Inflammatory macrophage (primary cell): ENCODE data around the gene FAM110D.
A peak's percentile ranks its signal among the peaks of the same experiment; 100 is the strongest.

Source experiments
- DNase-seq, 2 donors: peaks; one replicate each; pipeline ENCODE4 v3.0.0-alpha.2; 2020 to 2022

Gene FAM110D

DNA sequence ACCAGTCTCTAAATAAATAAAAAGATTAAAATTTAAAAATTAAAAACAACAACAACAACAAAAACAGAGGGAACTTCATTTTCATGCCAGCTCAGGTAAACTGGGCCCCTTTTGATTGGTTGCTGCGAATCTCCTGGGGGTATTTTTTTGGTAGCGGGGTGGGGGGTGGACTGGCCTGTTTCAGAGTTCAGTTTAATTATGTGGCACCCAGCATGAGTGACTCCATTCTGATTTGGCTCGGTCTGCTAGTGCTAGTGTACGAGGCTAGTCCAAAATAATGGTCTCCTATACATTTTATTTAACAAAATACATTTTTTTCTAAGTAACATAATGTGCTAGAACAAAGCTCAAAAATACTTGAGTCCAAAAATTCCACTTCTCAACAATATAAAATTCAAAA, 29.1 kb upstream of the FAM110D start:
- no peak for DNase-seq

DNA sequence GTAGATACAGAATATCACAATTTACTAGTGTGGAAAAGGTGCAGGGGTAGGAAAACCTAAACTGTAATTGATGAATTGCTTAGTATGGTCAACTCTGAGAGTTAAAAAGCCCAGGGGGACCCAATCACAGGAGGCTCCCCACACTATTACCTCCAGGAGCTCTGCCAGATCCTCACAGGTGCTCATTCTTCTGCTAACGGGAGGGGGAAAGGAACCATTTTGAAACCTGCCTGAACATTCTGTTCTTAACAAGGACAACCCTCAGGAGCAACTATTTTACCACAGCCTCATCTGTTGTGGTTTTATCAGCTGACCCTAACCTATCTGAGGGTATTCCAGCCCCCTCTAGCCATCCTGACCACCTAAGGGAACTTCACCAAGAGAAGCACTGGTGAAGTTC, 28.2 kb upstream of the FAM110D start:
- DNase-seq = no peak

DNA sequence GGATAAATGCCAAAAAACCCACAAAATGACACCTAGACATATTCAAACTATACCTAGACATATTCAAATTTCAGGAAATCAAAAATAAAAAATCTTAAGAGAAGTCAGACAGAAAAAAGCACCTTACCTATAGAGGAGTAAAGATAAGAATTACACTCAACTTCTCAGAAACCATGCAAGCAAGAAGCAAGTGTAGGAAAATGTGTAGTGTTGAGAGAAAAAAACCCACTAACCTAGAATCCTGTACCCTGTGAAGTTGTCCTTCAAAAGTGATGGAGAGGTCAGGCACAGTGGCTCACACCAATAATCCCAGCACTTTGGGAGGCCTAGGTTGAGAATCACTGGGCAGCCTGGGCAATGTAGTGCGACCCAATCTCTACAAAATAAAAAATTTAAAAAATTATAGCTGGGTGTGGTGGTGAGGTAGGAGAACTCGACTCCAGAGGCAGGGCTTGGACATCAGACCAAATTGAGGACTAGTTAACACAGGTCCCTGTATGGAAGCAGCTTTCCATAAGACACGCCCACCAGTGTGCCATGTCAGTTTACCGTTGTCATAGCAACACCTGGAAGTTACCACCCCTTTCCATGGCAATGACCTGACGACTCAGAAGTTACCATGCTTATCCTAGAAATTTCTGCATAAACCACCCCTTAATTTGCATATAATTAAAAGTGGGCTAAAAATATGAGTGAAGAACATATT, 26.6 kb upstream of the FAM110D start:
- no peak for DNase-seq

DNA sequence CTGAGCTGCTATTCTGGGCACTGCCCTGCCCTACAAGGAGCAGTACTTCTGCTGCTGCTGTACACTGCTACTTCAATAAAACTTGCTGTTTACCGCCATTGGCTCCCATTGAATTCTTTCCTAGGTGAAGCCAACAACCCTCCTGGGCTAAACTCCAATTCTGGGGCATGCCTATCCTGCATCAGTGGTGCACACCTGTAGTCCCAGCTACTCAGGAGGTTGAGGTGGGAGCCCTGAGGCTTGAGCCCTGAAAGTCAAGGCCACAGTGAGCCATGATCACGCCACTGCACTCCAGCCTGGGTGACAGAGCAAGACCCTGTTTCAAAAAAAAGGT, 26.1 kb upstream of the FAM110D start:
- DNase-seq = no peak

DNA sequence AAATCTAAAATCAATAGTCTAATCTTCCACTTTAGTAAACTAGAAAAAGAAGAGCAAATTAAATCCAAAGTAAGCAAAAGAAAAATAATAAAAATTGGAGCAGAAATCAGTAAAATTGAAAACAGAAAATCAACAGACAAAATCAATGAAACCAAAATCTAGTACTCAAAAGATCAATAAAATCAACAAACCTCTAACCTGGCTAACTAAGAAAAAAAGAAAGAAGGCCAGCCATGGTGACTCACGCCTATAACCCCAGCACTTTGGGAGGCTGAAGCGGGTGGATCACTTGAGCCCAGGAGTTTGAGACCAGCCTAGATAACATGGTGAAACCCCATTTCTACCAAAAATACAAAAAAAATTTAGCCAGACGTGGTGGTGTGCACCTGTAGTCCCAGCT, 24.4 kb upstream of the FAM110D start:
- DNase-seq = no peak

DNA sequence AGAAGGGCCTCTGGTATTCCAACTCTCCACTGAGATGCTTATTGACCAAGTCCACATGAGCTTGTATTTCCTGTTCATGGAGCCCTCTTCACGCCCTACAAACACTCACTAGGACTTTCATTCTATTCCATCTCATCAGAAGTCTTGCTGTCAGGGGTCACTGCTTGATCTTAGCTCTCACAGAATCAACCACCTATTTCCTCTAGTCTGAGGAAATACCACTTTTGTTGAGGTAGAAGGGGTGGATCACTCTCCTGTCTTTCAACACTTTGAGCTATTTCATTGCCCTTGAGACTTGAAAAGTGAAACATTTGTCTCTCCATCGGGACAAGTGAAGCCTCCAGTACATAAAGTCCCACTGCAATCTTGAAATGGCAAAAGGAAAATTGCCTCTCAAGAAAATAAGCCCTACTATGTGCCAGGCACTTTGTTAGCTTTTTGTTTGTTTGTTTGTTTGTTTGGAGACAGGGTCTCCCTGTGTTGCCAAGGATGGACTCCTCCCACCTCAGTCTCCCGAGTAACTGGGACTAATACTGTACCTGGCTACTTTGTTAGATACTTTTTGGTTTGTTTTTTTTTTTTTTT, 19.8 kb upstream of the FAM110D start:
- DNase-seq = no peak

DNA sequence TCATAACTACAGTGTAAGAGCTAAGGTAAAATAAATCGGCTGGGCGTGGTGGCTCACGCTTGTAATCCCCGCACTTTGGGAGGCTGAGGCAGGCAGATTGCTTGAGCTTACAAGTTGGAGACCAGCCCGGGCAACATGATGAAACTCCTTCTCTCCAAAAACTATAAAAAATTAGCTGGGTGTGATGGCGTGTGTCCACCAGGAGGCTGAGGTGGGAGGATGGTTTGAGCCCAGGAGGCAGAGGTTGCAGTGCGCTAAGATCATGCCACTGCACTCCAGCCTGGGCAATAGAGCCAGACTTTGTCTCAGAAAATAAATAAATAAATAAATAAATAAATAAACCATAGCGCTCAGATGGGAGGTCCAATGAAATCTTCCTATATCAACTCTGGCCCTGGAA, 16.7 kb upstream of the FAM110D start:
- DNase-seq = no peak

DNA sequence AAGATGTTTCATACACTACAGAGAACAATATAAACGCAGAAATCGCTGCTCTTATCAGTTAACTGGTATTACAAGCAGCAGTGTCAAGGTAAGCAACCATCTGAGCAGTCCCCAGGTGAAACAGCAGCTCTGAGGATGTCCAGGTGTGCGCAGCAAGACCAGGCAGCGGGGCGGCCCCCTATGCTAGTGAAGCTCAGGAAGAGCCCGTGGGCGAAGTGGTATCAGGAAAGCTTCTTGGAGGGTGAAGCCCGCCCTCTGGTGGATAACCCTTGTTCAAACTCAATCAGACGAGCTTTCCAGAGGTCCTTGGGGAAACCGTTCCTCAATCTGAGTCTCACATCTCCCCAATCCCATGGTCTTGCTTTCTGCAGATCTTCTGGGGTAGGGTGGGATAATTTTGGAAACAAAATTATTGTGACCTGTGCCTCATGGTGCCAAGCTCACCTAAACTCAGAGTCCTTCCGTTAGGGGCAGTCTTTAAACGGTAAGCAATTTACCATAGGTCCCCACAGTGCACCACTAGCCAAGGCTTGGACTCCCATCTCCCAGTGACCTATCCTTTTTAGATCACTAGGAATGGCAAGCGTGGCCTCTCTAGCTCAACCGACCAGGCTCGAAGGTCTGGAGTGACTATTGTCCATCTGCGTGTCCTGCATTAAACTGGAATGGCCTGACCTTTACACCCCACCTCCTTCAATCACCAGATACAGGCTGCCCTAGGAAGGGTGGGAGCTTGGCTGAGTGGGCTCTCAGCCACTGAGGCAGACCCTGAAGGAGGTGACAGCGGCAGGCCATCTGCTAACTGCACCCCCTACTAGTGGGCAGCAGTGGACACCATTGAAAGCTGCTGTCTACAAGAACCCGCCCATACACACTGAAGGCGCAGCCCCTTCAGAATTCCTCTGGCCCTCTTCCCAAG, 13.6 kb upstream of the FAM110D start:
- DNase-seq = peak; percentile 85 to 87

DNA sequence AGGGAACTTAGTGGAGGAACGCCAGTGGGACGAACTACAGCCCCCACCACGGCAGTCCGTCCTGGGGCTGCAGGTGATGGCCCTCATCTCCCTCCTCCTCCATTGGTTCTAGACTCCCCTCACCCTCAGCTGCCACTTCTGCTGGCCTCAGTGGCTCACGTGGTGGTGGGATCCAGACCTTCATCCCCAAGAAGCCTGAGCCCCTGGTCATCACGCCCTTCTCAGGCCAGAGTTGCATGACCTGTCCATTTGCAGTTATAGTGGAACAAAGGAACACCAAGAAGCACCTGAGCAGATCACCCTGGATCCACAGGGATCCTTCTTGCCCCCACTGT, 13.0 kb upstream of the FAM110D start:
- DNase-seq = no peak

DNA sequence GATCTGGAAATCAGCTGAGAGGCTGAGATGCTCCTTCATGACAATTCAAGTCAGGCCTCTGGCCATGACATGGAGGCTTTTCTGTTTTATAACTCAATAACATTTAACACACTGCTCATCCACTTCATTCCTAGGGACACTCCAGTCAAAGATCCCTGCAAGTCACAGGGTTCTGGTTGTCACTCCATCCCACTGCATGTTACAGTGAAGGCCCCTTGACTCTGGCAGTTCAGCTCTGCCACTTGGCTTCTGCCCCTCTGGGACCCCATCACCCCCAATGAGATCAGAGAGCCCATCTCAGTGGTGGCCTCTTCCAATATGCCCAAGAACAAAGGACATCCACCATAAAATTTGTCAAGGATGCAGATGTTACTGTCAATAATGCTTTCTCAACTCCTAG, 10.0 kb upstream of the FAM110D start:
- DNase-seq = no peak

DNA sequence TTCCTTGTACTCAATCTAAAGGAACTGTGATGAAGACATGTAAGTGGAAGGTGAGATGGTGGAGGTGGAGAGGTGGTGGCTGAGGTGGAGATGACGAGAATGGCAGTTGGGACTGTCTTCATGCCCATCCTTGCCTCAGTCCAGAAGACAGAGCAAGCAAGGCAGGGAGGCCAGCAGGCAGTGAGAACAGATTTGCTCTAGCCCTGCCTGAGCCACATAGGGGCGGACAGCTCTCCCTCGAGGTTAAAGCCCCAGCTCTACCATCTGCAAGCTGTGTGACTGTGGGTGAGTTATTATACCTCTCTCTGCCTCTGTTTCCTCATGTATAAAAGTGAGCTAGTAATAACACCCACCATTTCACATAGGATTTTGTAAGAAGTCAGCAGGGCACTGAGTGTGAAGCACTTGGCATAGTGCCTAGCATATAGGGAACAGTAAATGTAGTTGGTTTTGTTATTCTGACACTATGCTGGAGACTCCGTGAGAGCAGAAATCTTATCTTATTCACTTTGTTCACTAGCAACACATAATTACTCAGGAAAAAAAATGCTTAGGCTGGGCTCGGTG, 4.8 kb upstream of the FAM110D start:
- DNase-seq = peak; percentile 72 to 79

DNA sequence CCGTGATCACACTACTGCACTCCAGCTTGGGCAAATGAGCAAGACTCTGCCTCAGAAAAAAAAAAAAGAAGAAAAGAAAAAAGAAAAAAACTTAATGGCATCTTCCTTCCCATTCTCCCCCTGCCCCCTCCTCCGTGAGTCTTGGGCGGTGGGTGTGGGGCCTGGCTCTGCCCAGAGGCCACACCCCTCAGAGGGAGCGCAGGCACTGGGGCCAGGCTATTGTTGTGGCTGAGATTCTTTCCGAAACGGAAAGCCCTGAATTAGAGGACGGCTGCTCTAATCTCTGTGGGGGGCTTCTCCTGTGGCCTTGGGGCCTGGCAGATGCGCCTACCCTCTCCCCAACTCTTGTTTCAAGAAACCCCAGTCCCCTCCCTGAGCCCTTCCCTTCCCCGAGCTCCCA, 4.1 kb upstream of the FAM110D start:
- no peak for DNase-seq

DNA sequence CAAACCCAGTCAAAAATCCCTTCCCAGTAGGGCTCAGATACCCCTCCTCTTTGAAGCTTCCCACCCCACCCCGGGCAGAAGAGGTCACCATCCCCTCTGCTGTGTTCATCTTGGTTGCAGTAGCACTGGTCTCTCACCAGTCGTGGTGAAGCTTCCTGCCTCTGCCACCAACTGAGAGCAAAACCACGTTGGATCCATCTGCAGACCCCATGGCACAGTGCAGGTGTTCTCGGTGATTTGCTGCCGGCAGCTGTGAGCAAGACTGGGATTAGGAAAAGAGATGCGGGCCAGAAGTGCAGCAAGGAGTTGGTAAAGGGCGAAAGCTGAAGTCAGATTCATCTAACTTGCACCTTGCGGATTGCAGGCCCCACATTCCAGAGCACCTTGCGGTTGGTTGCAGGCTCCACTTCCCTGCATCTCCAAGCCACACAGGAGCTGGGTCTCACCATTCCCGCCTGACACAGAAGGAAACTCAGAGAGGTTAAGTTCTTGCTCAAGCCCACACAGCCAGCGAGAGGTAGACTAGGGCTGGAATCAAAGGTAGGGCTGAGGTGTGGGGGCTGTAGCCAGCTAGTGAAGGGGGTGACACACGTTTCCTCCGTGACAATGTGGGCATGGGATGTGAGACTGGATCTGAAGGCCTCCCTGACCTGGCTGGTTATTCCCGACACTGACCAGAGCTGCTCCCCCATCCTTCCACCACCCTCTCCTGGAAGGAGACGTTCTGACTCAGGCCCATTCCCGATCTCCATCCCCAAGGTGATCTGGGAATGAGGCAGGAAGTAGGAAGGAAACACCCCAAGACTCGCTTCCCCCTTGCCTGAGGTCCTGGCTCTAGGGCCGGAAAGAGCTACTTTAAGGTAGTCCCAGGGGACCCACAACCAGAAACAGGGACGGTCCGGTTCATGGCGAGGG, 3.3 kb upstream of the FAM110D start:
- no peak for DNase-seq

DNA sequence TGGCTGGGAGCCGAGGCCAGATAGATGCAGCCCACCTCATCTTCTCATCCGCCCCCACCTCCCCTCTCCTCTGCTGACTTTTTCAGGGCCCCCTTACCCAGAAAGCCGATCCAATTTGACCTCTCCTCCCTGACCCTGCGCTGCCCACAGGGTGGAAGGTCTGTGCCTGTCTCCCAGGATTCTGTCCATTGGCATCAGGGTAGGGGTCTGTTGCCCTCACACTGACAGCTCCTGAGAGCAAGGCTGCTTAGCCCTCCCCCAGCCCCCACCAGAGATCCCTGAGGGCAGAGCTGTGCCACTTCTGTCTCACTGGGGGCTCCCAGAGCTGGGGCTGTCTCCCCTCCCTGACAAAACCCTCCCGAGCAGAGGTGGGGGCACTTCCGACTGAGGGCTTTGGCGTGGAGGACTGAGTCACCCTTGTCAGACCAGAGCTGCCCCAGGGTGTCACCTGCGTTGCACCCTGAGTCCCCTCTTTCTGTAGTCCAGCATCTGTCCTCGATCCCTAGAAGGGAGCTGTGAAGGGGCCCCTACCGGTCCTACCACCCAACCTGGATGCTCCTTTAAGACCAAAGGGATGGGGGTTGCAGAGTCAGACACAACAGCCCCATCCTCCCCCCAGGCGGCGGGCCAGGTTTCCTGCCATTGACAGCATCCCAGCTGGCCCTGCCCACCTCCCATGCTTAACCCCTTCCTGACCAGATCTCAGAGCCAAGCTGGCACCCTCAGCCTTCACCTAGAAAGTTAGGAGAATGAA, 2.4 kb upstream of the FAM110D start:
- no peak for DNase-seq

DNA sequence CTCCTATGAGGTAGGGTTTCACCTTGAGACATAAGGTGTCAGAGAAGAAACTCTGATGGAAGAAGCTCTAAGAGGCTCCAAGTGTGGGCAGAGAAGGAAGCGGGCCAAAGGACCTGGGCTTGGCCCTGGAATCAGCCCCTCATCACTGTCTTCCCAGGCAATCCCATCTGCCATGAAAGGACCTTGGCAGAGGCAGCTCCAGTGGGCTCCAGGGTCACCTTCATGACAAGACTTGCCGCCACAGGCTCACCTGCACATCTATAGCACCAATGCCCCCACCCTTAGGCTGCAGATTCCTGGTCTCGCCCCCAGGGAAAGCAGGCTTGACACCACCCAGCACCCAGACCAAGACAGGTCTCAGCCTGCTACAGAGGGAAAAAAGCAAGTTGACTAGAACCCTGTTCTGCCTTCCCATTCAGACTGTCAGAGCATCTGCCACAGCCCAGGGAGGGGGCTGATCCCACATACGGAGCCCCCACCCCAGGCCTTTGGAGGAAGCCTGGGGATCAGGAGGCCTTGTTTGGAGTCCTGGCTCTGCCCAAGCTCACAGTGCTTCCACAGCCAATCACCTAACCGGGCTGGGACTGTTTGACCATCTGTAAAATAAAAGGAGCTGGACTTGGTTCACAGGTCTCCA, 490 bp upstream of the FAM110D start:
- no peak for DNase-seq

DNA sequence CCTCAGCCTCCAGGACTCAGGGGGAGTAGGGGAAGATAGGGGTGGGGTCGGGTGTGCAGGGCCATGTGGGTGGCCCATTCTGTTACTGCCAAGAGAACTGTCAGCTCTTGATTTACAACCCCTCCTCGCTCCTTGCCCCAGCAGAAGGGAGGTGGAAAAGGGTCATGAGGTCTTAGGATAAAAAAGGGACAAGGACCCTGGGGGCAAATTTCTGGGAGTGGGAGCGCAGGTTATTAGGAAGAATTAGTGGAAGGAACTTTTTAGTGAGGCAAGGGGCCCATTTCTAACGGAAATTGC, 812 bp downstream of the FAM110D start:
- DNase-seq = no peak

DNA sequence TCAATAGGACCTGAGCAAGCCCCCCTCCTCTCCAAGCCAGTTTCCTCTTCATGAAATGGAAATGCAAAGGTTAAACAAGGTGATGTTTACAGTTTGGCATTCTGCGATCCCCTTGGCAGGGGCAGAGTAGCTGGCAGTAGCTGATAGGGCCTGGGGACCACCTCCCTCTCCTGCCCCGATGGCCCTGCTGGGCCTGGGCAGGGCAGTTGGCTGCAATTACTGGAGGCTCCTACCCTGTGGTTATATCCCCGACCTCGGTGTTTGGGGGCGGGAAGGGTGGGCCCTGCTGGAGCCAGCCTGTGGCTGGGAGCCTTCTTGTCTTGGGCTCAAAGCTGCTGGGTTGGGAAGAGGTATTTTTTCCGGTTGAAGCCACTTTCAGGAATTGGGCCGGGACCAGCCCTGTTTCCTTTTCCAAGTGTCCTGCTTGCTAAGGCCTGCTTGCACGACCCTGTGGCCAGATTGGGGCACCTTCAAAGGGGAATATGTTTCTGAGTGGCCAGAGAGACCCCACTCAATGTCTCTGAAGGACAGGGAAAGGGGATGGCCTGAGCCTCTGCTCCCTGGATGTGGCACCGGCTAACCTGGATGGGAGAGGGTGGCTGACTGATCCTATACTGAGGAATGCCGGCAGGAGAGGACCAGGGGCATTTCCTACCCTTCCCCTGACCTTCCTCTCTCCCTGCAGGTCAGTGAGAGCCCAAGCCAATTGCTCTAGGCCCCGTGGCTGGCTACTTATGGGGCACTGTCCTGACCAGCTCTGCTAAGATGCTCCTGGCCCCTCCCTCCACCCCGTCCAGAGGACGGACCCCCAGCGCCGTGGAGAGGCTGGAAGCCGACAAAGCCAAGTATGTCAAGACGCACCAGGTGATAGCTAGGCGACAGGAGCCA, 1.9 kb downstream of the FAM110D start:
- DNase-seq = no peak

DNA sequence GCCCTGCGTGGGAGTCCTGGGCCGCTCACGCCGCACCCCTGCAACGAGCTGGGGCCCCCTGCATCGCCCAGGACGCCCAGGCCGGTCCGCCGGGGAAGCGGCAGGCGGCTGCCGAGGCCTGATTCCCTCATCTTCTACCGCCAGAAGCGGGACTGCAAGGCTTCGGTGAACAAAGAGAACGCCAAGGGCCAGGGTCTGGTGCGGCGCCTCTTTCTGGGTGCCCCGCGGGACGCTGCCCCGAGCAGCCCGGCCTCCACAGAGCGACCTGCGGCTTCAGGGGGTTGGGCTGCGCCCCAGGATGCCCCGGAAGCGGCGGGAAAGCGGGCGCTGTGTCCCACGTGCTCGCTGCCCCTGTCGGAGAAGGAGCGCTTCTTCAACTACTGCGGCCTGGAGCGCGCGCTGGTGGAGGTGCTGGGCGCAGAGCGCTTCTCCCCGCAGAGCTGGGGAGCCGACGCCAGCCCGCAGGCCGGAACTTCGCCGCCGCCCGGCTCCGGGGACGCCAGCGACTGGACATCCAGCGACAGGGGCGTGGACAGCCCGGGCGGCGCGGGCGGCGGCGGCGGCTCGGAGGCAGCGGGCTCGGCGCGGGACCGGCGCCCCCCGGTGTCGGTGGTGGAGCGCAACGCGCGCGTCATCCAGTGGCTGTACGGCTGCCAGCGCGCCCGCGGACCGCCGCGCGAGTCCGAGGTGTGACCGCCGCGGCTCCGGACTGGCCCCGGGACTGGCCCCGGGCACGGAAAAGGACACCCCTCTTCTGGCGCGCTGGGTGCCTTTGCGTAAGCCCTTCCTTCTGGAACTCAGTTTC, 2.7 kb downstream of the FAM110D start:
- DNase-seq = peak; percentile 47 to 69

DNA sequence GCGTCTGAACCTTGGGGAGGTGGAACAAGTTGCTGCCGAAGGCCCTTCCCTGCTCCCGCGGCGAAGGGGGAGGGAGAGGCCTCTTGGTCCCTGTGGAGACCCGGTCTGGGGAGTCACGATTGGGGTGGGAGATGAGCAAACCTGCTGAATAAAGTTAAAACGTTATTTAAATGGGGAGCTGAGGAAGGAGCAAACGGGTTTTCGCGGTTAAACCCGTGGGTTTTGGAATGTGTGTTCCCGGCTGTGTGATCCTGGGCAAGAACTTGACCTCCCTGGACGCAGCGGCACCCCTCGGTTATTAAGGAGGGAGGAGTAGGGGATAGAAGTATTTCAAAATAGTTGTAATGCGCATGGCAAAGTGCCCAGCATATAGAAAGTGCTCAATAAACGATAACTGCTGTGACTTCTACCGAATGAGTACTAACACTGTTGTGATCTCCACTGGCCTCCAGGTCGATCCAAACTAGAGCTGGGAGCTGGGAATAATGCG, 3.4 kb downstream of the FAM110D start:
- no peak for DNase-seq

DNA sequence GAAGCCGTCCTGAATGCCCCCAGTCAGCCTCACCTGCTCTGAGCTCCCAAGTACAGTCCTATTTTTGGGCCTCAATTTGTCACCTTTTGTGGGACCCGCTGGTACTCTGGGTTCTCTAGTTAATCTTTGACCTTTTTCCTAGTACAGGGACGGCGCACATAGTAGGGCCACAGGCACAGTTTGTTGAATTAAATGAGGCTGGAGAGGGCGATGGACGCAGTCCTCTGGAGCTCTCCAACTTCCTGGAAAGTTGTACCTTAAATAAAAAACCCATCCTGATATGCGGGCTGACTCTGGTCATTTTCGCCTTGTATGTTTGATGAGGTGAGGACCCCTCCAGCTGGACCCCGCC, 4.8 kb downstream of the FAM110D start:
- no peak for DNase-seq
